Lower leg skin (tissue), 3 donors: Measurements from ENCODE around the gene VAV2.

Experiments used
- CTCF ChIP-seq, 3 donors: fragments of 450-650 bp; IDR thresholded peaks; one replicate each; pipeline ENCODE4 v1.5.1; 2016; ENCODE audit warnings: antibody characterized with exemption in 3 of 3, mild to moderate bottlenecking in 3 of 3, moderate library complexity in 2 of 3
- POLR2A ChIP-seq, 2 donors: fragments of 450-650 bp; IDR thresholded peaks; one replicate each; pipeline ENCODE4 v1.6.1; 2016 to 2017; ENCODE audit warnings: antibody characterized with exemption in 2 of 2, mild to moderate bottlenecking in 1 of 2, moderate library complexity in 1 of 2

GRCh38 chr9:133803745-133804144 is 188.4 kb downstream of the VAV2 start:
- TF ChIP-seq CTCF (IDR thresholded peaks at IDR 0.05) (no peak), POLR2A (IDR thresholded peaks at IDR 0.05) (no peak)
